ENCODE measurements around the gene PRAMEF33. TPM values are rescaled to one million over a fixed set of nuclear protein-coding genes. Genes with fewer than 3 reads are reported as not detected.
"Not testable (repeated sequence)": the region's sequence is repeated elsewhere in the genome, so short reads cannot be mapped to it uniquely, and the experiment has no call there.

PRAMEF33 gene
- total and polyA plus RNA-seq, 5 experiments from 2014 or later = not detected

DNA sequence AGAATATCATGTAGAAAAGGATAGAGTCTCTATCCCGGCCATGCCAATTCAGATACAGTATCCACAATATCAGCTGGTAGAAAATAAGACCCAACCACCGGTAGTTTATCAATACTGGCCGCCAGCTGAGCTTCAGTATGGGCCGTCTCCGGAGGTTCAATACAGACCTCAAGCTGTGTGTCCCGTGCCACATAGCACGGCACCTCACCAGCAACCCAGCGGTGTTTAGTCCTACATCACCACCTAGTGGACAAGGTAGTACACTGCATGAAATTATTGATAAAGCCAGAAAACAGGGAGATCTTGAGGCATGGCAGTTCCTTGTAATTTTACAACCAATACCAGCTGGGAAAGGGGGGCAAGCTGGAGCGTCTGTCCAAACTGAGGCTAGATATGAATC, 51.1 kb downstream of the PRAMEF33 start:
- H3K4me3 Mint-ChIP-seq, H3K36me3 Mint-ChIP-seq, DNase-seq, H3K27me3 Mint-ChIP-seq, H3K4me1 Mint-ChIP-seq, POLR2A ChIA-PET, H3K27ac Mint-ChIP-seq, ATAC-seq: not testable (repeated sequence)
- peaks cover 0 to 29% (median 4%) of the 10 kb centered on the region in 9 donors for H3K9me3 Mint-ChIP-seq

DNA sequence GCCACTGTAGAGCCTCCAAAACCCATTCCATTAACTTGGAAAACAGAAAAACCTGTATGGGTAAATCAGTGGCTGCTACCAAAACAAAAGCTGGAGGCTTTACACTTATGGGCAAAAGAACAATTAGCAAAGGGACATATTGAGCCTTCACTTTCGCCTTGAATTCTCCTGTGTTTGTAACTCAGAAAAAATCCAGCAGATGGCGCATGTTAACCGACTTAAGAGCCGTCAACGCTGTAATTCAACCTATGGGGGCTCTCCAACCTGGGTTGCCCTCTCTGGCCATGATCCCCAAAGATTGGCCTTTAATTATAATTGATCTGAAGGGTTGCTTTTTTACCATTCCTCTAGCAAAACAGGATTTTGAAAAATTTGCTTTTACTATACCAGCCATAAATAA, 53.4 kb downstream of the PRAMEF33 start:
- H3K27ac Mint-ChIP-seq, POLR2A ChIA-PET, ATAC-seq, H3K36me3 Mint-ChIP-seq, H3K4me1 Mint-ChIP-seq, H3K27me3 Mint-ChIP-seq, H3K4me3 Mint-ChIP-seq: not testable (repeated sequence)
- peak in 6 of 10 donors; percentile 12 to 38 (median 26) for DNase-seq
- H3K9me3 Mint-ChIP-seq = peaks cover 0 to 24% (median 4%) of the 10 kb centered on the region in 9 donors

Other genes starting within 250 kb of the PRAMEF33 start
- gene PRAMEF27, start 247.0 kb upstream of the PRAMEF33 start, total RNA-seq = not detected
- gene PRAMEF27, start 247.0 kb upstream of the PRAMEF33 start, polyA plus RNA-seq = not detected
- gene HNRNPCL3, start 242.8 kb upstream of the PRAMEF33 start, total RNA-seq = not detected
- not detected for gene HNRNPCL3, start 242.8 kb upstream of the PRAMEF33 start, polyA plus RNA-seq
- not detected for gene PRAMEF25, start 232.8 kb upstream of the PRAMEF33 start, total RNA-seq
- not detected for gene PRAMEF25, start 232.8 kb upstream of the PRAMEF33 start, polyA plus RNA-seq
- not detected for gene HNRNPCL2, start 186.7 kb upstream of the PRAMEF33 start, total RNA-seq
- not detected for gene HNRNPCL2, start 186.7 kb upstream of the PRAMEF33 start, polyA plus RNA-seq
- not detected for gene PRAMEF26, start 147.5 kb upstream of the PRAMEF33 start, total RNA-seq
- gene PRAMEF26, start 147.5 kb upstream of the PRAMEF33 start, polyA plus RNA-seq = not detected
- not detected for gene HNRNPCL4, start 137.9 kb upstream of the PRAMEF33 start, total RNA-seq
- not detected for gene HNRNPCL4, start 137.9 kb upstream of the PRAMEF33 start, polyA plus RNA-seq
- gene PRAMEF9, start 131.7 kb upstream of the PRAMEF33 start, total RNA-seq = not detected
- not detected for gene PRAMEF9, start 131.7 kb upstream of the PRAMEF33 start, polyA plus RNA-seq
- not detected for gene PRAMEF13, start 102.1 kb upstream of the PRAMEF33 start, total RNA-seq
- gene PRAMEF13, start 102.1 kb upstream of the PRAMEF33 start, polyA plus RNA-seq = not detected
- not detected for gene PRAMEF18, start 77.4 kb upstream of the PRAMEF33 start, total RNA-seq
- not detected for gene PRAMEF18, start 77.4 kb upstream of the PRAMEF33 start, polyA plus RNA-seq
- not detected for gene PRAMEF5, start 49.3 kb upstream of the PRAMEF33 start, total RNA-seq
- not detected for gene PRAMEF5, start 49.3 kb upstream of the PRAMEF33 start, polyA plus RNA-seq
- gene PRAMEF8, start 18.4 kb upstream of the PRAMEF33 start, total RNA-seq = not detected
- not detected for gene PRAMEF8, start 18.4 kb upstream of the PRAMEF33 start, polyA plus RNA-seq
- not detected for gene PRAMEF15, start 12.0 kb downstream of the PRAMEF33 start, total RNA-seq
- gene PRAMEF15, start 12.0 kb downstream of the PRAMEF33 start, polyA plus RNA-seq = not detected
- gene PRAMEF14, start 43.6 kb downstream of the PRAMEF33 start, total RNA-seq = not detected
- not detected for gene PRAMEF14, start 43.6 kb downstream of the PRAMEF33 start, polyA plus RNA-seq
- gene PRAMEF19, start 68.4 kb downstream of the PRAMEF33 start, total RNA-seq = not detected
- not detected for gene PRAMEF19, start 68.4 kb downstream of the PRAMEF33 start, polyA plus RNA-seq
- not detected for gene PRAMEF17, start 86.1 kb downstream of the PRAMEF33 start, total RNA-seq
- not detected for gene PRAMEF17, start 86.1 kb downstream of the PRAMEF33 start, polyA plus RNA-seq
- gene PRAMEF20, start 106.9 kb downstream of the PRAMEF33 start, total RNA-seq = not detected
- not detected for gene PRAMEF20, start 106.9 kb downstream of the PRAMEF33 start, polyA plus RNA-seq
- gene LRRC38, start 210.5 kb downstream of the PRAMEF33 start, total RNA-seq = not detected
- gene LRRC38, start 210.5 kb downstream of the PRAMEF33 start, polyA plus RNA-seq = not detected

Measured in naive thymus-derived CD8-positive, alpha-beta T cell (primary cell).